K562 (cell line): ENCODE data around the gene TNNT1. TPM values are rescaled to one million over a fixed set of nuclear protein-coding genes. Genes with fewer than 3 reads are reported as not detected.

Experiments used
- ADNP ChIP-seq: fragments of 200-800 bp; sonication (Bioruptor generic); IDR thresholded peaks from 2 replicates; pipeline ENCODE4 v1.6.1; 2016; ENCODE audit warnings: missing genetic modification characterization, missing compliant biosample characterization
- CBX3 ChIP-seq, 2 experiments: IDR thresholded peaks; 1 replicate in 1 of 2; 2 replicates in 1 of 2; pipeline ENCODE4 v1.6.1; 2012; ENCODE audit warnings: inconsistent platforms in 2 of 2, low read length in 2 of 2, borderline replicate concordance in 1 of 2, control low read depth in 1 of 2
- ETV5 ChIP-seq: sonication (generic); formaldehyde crosslinking; IDR thresholded peaks from 2 replicates; pipeline ENCODE4 v1.4.0; 2020; ENCODE audit warnings: low read depth, mild to moderate bottlenecking, missing genetic modification reagents
- GABPB2 ChIP-seq: fragments of 250-450 bp; sonication (Bioruptor Pico); conservative IDR thresholded peaks from 2 replicates; pipeline ENCODE4 v1.5.1; 2021; ENCODE audit warnings: mild to moderate bottlenecking
- MTA3 ChIP-seq: fragments of 450-650 bp; formaldehyde crosslinking; IDR thresholded peaks from 2 replicates; pipeline ENCODE4 v1.6.1; 2017; ENCODE audit warnings: mild to moderate bottlenecking, borderline replicate concordance
- NCOA1 ChIP-seq: fragments of 450-650 bp; IDR thresholded peaks from 2 replicates; pipeline ENCODE4 v1.6.1; 2016; ENCODE audit warnings: low read depth
- POLR2H ChIP-seq: IDR thresholded peaks from 2 replicates; pipeline ENCODE4 v1.6.1; 2016; ENCODE audit warnings: missing genetic modification characterization, low read depth, mild to moderate bottlenecking, control low read depth, missing compliant biosample characterization, moderate library complexity
- RBM25 ChIP-seq: fragments of 200-400 bp; formaldehyde crosslinking; IDR thresholded peaks from 2 replicates; pipeline ENCODE4 v1.6.1; 2018; ENCODE audit warnings: low read length, low read depth, moderate library complexity; ENCODE audit not compliant: severe bottlenecking
- SMAD3 ChIP-seq: fragments of 450-650 bp; formaldehyde crosslinking; conservative IDR thresholded peaks from 2 replicates; pipeline ENCODE4 v1.4.0; 2020; ENCODE audit warnings: mild to moderate bottlenecking
- STAG1 ChIP-seq: sonication (generic); formaldehyde crosslinking; IDR thresholded peaks from 2 replicates; pipeline ENCODE4 v1.5.0; 2020; ENCODE audit warnings: missing genetic modification reagents, borderline replicate concordance
- TOE1 ChIP-seq, 2 experiments: fragments of 450-650 bp in 1 of 2; sonication (generic) in 1 of 2; formaldehyde crosslinking in 1 of 2; IDR thresholded peaks; 2 replicates each; pipeline versions ENCODE4 v1.7.1 to v1.8.0; 2016 to 2022; ENCODE audit warnings: borderline replicate concordance in 2 of 2, mild to moderate bottlenecking in 2 of 2, antibody characterized with exemption in 1 of 2, inconsistent platforms in 1 of 2, low read depth in 1 of 2, missing genetic modification reagents in 1 of 2, moderate library complexity in 1 of 2
- ZNF311 ChIP-seq: fragments of 250-450 bp; sonication (Bioruptor Pico); IDR thresholded peaks from 2 replicates; pipeline ENCODE4 v1.4.0; 2020; ENCODE audit warnings: mild to moderate bottlenecking, moderate library complexity
- polyA plus RNA-seq, 8 experiments: library from polyadenylated mRNA; depleted of rRNA in 4 of 8; stranded (reverse) in 5 of 8; unstranded in 3 of 8; fragments of >200 nt; fragmentation: Nextera tagmentation in 2 of 8; fragmentation: Illumina TruSeq in 1 of 8; extraction: Ambion mirVana in 2 of 8; extraction: Trizol in 1 of 8; gene quantifications; 2 replicates each; pipeline versions ENCODE4 v1.2.1 to v1.2.3, GENCODE V29; 2011 to 2014; ENCODE audit warnings: inconsistent platforms in 1 of 8, missing spikeins in 1 of 8
- total RNA-seq, 7 experiments: library from RNA; depleted of rRNA in 6 of 7; stranded (reverse); fragments of >200 nt in 6 of 7; fragmentation: Illumina TruSeq in 2 of 7; extraction: Trizol in 2 of 7; gene quantifications; 2 replicates each; pipeline versions ENCODE4 v1.2.1 to v1.2.3, GENCODE V29; 2011 to 2021; ENCODE audit warnings: low replicate concordance in 1 of 7
- TF ChIP-seq, protein P1 (sequence below): fragments of 450-650 bp; IDR thresholded peaks from 2 replicates; pipeline ENCODE4 v1.6.1; 2016; ENCODE audit warnings: low read depth, mild to moderate bottlenecking, moderate library complexity
- TF ChIP-seq, protein P2 (sequence below), 2 experiments: fragments of 450-650 bp; IDR thresholded peaks; 2 replicates each; pipeline ENCODE4 v1.6.1; 2018; ENCODE audit warnings: mild to moderate bottlenecking in 2 of 2, low read depth in 1 of 2; ENCODE audit not compliant: partially characterized antibody in 2 of 2
- TF ChIP-seq, protein P3 (sequence below): fragments of 450-650 bp; IDR thresholded peaks from 2 replicates; pipeline ENCODE4 v1.7.0; 2016; ENCODE audit warnings: borderline replicate concordance
- TF ChIP-seq, protein P4 (sequence below): fragments of 250-450 bp; sonication (Bioruptor Pico); IDR thresholded peaks from 2 replicates; pipeline ENCODE4 v1.4.0; 2020; ENCODE audit warnings: borderline replicate concordance

TNNT1 gene
- total and polyA plus RNA-seq, 9 of the 15 experiments (the other 6 are each of a cell fraction or from before 2014, with no cell fraction given), result 31.8 to 390 (median 227) TPM

DNA sequence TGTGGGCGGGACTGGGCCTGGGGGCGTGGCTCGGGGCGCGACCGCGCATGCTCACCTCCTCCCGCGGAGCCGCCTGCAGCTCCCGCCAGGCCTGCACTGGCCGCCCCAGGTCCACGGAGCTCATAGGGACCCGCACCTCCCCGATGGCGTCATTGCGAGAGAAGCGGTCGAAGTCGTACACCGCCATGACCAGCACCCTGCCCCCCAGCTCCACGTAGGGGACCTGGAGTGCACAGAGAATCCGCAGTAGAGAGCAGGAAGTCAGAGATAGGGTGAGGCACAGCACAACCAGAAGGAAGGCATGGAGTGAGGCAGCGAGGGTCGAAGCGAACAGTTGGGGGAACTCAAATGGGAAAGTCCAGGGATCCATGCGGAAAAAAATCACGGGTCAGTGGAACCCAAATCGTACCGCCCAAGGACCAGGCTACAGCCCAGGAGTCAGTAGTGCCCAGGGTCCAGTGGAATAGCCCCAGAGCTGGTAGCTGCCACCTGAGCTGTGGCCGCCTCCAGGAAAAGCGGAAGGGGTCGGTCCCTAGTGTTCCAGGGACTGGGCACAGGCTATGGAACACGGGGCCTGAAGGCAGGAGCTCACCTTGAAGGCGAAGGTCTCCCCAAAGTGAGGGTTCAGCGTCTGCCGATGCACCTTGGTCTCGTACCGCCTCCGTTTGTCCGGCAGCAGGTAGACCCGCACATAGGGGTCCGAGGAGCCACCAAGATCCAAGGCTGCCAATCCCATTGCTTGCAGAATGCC lies 26.3 kb upstream of the TNNT1 start (continued):
- no peak for TF ChIP-seq TOE1 (IDR thresholded peaks at IDR 0.05; ENCODE audit: borderline replicate concordance)
- no peak for TF ChIP-seq TOE1 (CRISPR knock-in tag; IDR thresholded peaks at IDR 0.05; ENCODE audit: borderline replicate concordance, low read depth)
- no peak for TF ChIP-seq SMAD3 (CRISPR knock-in tag)
- no peak for TF ChIP-seq POLR2H (tag)
- TF ChIP-seq ADNP (tag), result no peak
- TF ChIP-seq, protein P1, sequence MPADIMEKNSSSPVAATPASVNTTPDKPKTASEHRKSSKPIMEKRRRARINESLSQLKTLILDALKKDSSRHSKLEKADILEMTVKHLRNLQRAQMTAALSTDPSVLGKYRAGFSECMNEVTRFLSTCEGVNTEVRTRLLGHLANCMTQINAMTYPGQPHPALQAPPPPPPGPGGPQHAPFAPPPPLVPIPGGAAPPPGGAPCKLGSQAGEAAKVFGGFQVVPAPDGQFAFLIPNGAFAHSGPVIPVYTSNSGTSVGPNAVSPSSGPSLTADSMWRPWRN, result no peak
- TF ChIP-seq, protein P2, sequence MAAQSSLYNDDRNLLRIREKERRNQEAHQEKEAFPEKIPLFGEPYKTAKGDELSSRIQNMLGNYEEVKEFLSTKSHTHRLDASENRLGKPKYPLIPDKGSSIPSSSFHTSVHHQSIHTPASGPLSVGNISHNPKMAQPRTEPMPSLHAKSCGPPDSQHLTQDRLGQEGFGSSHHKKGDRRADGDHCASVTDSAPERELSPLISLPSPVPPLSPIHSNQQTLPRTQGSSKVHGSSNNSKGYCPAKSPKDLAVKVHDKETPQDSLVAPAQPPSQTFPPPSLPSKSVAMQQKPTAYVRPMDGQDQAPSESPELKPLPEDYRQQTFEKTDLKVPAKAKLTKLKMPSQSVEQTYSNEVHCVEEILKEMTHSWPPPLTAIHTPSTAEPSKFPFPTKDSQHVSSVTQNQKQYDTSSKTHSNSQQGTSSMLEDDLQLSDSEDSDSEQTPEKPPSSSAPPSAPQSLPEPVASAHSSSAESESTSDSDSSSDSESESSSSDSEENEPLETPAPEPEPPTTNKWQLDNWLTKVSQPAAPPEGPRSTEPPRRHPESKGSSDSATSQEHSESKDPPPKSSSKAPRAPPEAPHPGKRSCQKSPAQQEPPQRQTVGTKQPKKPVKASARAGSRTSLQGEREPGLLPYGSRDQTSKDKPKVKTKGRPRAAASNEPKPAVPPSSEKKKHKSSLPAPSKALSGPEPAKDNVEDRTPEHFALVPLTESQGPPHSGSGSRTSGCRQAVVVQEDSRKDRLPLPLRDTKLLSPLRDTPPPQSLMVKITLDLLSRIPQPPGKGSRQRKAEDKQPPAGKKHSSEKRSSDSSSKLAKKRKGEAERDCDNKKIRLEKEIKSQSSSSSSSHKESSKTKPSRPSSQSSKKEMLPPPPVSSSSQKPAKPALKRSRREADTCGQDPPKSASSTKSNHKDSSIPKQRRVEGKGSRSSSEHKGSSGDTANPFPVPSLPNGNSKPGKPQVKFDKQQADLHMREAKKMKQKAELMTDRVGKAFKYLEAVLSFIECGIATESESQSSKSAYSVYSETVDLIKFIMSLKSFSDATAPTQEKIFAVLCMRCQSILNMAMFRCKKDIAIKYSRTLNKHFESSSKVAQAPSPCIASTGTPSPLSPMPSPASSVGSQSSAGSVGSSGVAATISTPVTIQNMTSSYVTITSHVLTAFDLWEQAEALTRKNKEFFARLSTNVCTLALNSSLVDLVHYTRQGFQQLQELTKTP (IDR thresholded peaks at IDR 0.05; ENCODE audit: low read depth in 1 of 2, partially characterized antibody in 2 of 2), result peak in 1 of 2 experiments; percentile 24
- TF ChIP-seq ETV5 (CRISPR knock-in tag), result no peak
- TF ChIP-seq, protein P3, sequence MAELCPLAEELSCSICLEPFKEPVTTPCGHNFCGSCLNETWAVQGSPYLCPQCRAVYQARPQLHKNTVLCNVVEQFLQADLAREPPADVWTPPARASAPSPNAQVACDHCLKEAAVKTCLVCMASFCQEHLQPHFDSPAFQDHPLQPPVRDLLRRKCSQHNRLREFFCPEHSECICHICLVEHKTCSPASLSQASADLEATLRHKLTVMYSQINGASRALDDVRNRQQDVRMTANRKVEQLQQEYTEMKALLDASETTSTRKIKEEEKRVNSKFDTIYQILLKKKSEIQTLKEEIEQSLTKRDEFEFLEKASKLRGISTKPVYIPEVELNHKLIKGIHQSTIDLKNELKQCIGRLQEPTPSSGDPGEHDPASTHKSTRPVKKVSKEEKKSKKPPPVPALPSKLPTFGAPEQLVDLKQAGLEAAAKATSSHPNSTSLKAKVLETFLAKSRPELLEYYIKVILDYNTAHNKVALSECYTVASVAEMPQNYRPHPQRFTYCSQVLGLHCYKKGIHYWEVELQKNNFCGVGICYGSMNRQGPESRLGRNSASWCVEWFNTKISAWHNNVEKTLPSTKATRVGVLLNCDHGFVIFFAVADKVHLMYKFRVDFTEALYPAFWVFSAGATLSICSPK, result no peak
- no peak for TF ChIP-seq ZNF311
- no peak for TF ChIP-seq GABPB2 (CRISPR knock-in tag)
- TF ChIP-seq MTA3, result peak; percentile 51; the same call in 1 of the 2 replicates
- TF ChIP-seq STAG1, result no peak
- peak; percentile 38; the same call in 1 of the 2 replicates for TF ChIP-seq NCOA1
- no peak for TF ChIP-seq RBM25
- TF ChIP-seq, protein P4, sequence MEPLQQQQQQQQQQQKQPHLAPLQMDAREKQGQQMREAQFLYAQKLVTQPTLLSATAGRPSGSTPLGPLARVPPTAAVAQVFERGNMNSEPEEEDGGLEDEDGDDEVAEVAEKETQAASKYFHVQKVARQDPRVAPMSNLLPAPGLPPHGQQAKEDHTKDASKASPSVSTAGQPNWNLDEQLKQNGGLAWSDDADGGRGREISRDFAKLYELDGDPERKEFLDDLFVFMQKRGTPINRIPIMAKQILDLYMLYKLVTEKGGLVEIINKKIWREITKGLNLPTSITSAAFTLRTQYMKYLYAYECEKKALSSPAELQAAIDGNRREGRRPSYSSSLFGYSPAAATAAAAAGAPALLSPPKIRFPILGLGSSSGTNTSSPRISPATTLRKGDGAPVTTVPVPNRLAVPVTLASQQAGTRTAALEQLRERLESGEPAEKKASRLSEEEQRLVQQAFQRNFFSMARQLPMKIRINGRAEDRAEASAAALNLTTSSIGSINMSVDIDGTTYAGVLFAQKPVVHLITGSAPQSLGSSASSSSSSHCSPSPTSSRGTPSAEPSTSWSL (CRISPR knock-in tag), result no peak
- TF ChIP-seq CBX3 (IDR thresholded peaks at IDR 0.05; ENCODE audit: borderline replicate concordance in 1 of 2, low read length in 2 of 2), result 0 out of 3 replicates have a peak, but pooled peaks of 1 of the 2 experiments have one; percentile 72
- TF ChIP-seq, all 486 proteins: peak for 94
